Common myeloid progenitor, CD34-positive (primary cell): ENCODE measurements around the gene LSG1.

Source experiments
- CTCF ChIA-PET: fragments of 350-600 bp; sonication (Branson Sonifier 250); formaldehyde crosslinking; loops from one replicate; lab custom pipeline; 2021; ENCODE audit warnings: antibody characterized with exemption; lab: Charles Lee
- POLR2A ChIA-PET: fragments of 350-600 bp; sonication (Branson Sonifier 250); formaldehyde crosslinking; loops from one replicate; lab custom pipeline; 2021; ENCODE audit warnings: antibody characterized with exemption; lab: Charles Lee
- DNase-seq, 3 donors: peaks; one replicate each; pipeline versions ENCODE4 v3.0.0 to v3.0.0-alpha.2; 2013
- H3K27ac ChIP-seq, 2 experiments: 1 replicate in 1 of 2; 2 replicates in 1 of 2; pipeline ENCODE4 v1.7.0; 2013; ENCODE audit warnings: inconsistent platforms in 2 of 2, low read length in 2 of 2, mild to moderate bottlenecking in 2 of 2, low read depth in 1 of 2, moderate library complexity in 1 of 2; ENCODE audit not compliant: severe bottlenecking in 2 of 2, insufficient read depth in 1 of 2, poor library complexity in 1 of 2
- H3K27me3 ChIP-seq, 5 experiments: replicated peaks in 2 of 5; 1 replicate in 3 of 5; 2 replicates in 2 of 5; pipeline versions ENCODE4 v1.6.1 to v1.7.0; 2013; ENCODE audit warnings: low read length in 4 of 5, mild to moderate bottlenecking in 2 of 5, moderate library complexity in 2 of 5, inconsistent platforms in 1 of 5; ENCODE audit not compliant: insufficient read depth in 5 of 5, control insufficient read depth in 4 of 5
- H3K36me3 ChIP-seq, 4 experiments: 1 replicate in 2 of 4; 2 replicates in 2 of 4; pipeline versions ENCODE4 v1.6.1 to v1.7.0; 2013; ENCODE audit warnings: low read length in 3 of 4, control low read depth in 1 of 4, mild to moderate bottlenecking in 1 of 4; ENCODE audit not compliant: control insufficient read depth in 4 of 4, insufficient read depth in 4 of 4
- H3K4me1 ChIP-seq, 4 experiments: 1 replicate in 3 of 4; 2 replicates in 1 of 4; pipeline versions ENCODE4 v1.6.1 to v1.7.1; 2013; ENCODE audit warnings: low read length in 3 of 4, mild to moderate bottlenecking in 3 of 4, control low read depth in 1 of 4, inconsistent platforms in 1 of 4, moderate library complexity in 1 of 4; ENCODE audit not compliant: control insufficient read depth in 4 of 4, insufficient read depth in 4 of 4; ENCODE audit errors: control extremely low read depth in 1 of 4
- H3K4me3 ChIP-seq, 7 experiments: 1 replicate in 4 of 7; 2 replicates in 3 of 7; pipeline versions ENCODE4 v1.5.1 to v1.7.0; 2013; ENCODE audit warnings: mild to moderate bottlenecking in 7 of 7, low read length in 6 of 7, moderate library complexity in 6 of 7, inconsistent platforms in 2 of 7, low read depth in 2 of 7, control low read depth in 1 of 7; ENCODE audit not compliant: insufficient read depth in 4 of 7, control insufficient read depth in 1 of 7; ENCODE audit errors: extremely low read depth in 1 of 7
- H3K9me3 ChIP-seq, 5 experiments: 1 replicate in 4 of 5; 2 replicates in 1 of 5; pipeline versions ENCODE4 v1.6.1 to v1.7.1; 2013; ENCODE audit warnings: low read length in 4 of 5, mild to moderate bottlenecking in 2 of 5, inconsistent platforms in 1 of 5, low read depth in 1 of 5, moderate library complexity in 1 of 5; ENCODE audit not compliant: control insufficient read depth in 4 of 5, insufficient read depth in 2 of 5; ENCODE audit errors: control extremely low read depth in 1 of 5
- WGBS: methylation state at CpG from one replicate; pipeline ENCODE4 v1.1.5; 2013; ENCODE audit not compliant: insufficient coverage; 5-methylcytosine and 5-hydroxymethylcytosine counted together

The LSG1 gene

DNA sequence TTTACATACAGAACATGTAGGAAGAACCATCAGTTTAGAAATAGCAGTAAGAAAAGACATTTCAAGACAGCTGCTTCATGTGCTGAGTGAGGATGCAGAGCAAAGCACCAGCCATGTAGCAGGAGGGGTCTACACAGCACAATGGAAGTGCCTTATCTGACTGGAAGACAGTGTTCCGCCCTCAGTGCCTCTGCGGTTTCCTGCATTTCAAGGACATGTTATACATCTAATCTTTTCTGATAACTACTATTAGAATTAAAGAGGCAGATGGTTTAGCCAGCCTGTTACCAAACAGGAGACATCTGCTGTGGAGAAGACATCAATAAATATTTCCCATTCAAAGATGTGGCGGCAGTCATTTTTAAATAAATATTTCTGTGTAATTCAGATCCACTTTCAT lies 10.6 kb downstream of the LSG1 start:
- CTCF ChIA-PET, result interaction anchor here (0.7 to 7.4 kb wide), 8 partner anchors 10 to 317 kb away, joined by 3 to 43 read pairs (median 4); partner anchors contain the start of genes LSG1 and TMEM44
- peaks cover 21 to 61% (median 47%) of the 10 kb centered on the region in 4 experiments for H3K4me1 ChIP-seq
- peak overlapping the region in 4 of 7 experiments; percentile 1 to 50 (median 45) for H3K4me3 ChIP-seq
- POLR2A ChIA-PET, result interaction anchor here (0.7 to 1.4 kb wide), 4 partner anchors 11 to 455 kb away, joined by 3 to 6 read pairs (median 4); partner anchors contain the start of genes LSG1 and TMEM44
- peak; percentile 67 to 91 (median 81) for DNase-seq
- H3K36me3 ChIP-seq, result peaks cover 12 to 60% (median 20%) of the 10 kb centered on the region in 4 experiments
- no peaks in the 10 kb centered on the region for H3K27me3 ChIP-seq
- no CpG with 5 or more reads among the region's 3 CpGs for WGBS
- H3K27ac ChIP-seq, result peak overlapping the region; percentile 34 to 69
- H3K9me3 ChIP-seq, result no peaks in the 10 kb centered on the region

DNA sequence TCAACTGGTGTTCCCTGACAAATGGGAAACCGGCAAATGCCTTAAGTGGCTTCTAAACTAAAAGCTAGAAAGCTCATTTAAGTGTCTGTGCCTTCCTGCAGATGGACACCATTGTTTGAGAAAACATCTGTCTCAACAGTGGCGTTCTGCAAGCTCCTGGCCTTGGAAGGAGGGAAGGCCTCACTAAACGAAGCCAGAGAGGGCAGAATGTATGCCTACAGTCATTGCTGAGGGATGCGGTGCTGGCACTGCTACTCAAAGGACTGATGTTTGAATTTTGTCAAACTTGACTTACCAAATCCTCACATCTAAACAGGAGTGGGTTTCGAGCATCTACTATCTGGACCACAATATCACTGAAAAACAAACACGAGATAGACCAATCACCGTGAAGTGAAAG lies 12.2 kb downstream of the LSG1 start:
- 88% methylated on average over 3 of the region's 7 CpGs for WGBS
- Histone ChIP-seq H3K9me3 (no peaks in the 10 kb centered on the region), H3K27me3 (no peaks in the 10 kb centered on the region), H3K4me3 (no peak overlapping the region), H3K27ac (no peak overlapping the region), H3K4me1 (peaks cover 21 to 57% (median 45%) of the 10 kb centered on the region in 4 experiments), H3K36me3 (peaks cover 9 to 52% (median 17%) of the 10 kb centered on the region in 4 experiments)
- CTCF ChIA-PET, result interaction anchor here (0.6 to 7.4 kb wide), 3 partner anchors 11 to 21 kb away, joined by 3 to 43 read pairs (median 6); partner anchors contain the start of gene LSG1
- POLR2A ChIA-PET, result no interaction called here
- DNase-seq, result no peak

DNA sequence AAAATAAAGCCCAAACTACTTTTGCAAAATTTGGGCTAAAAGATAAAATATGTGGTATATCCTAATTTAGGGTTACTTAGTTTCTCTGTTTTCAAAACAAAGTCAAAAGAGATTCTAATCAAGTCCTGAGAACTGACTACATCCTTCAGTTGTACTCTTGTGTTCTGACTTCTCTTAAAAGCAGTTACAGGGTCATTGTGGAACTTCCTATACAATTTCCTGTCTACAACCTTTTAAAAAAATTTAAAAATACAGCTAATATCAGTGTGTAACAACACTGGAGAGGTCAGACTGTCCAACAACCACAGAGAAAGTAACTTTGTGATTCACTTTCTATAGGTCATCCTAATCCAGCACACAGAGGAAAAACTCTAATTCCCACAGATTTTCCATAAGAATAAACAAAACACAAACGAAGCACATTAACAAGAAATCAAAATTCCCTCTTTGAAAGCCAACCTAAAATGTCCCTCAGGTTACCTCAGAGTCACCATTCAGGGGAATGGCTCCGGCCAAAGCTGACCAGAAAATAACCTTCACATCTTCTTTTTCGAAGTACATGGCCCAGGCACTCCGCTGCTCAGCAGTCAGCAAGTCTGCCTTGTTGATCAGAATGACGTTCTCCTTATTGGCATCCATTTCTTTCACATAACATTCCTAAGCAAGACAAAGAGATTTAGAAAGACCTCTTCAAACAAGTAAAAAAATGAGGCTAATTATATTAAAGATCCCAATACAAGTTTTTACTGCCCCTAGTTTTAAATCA lies 13.3 kb downstream of the LSG1 start:
- Histone ChIP-seq H3K27me3 (no peaks in the 10 kb centered on the region), H3K9me3 (no peaks in the 10 kb centered on the region), H3K36me3 (peaks cover 13 to 56% (median 18%) of the 10 kb centered on the region in 4 experiments), H3K4me1 (peaks cover 21 to 53% (median 39%) of the 10 kb centered on the region in 4 experiments), H3K4me3 (peak overlapping the region in 1 of 7 experiments; percentile 14), H3K27ac (no peak overlapping the region)
- DNase-seq, result peak in 2 of 3 donors; percentile 14 to 26
- WGBS, result 69% methylated on average over 3 of the region's 5 CpGs
- ChIA-PET CTCF (interaction anchor here (7.4 kb wide), 1 partner anchor 13 kb away, joined by 43 read pairs; the partner anchor contains the start of gene LSG1), POLR2A (no interaction called here)

DNA sequence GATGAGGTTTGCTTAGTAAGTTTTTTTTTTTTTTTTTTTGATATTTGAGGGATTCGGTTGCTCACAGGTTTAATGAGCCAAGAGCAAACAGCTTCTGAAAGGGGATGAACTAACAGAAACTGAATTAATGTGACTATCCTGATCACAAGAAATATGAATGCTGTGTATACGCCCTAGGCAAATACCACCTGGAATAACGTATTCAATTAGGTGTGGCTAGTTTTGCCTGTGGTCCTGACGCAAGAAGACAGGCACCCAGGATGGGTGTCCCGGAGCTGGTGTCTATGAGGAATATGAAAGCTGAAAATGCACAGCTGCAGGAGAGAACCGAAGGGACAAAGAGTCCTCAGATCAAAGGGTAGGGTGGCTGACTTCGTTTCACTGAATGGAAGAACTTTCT lies 14.6 kb downstream of the LSG1 start:
- Histone ChIP-seq H3K27ac (no peak overlapping the region), H3K36me3 (peaks cover 14 to 63% (median 27%) of the 10 kb centered on the region in 4 experiments), H3K27me3 (no peaks in the 10 kb centered on the region), H3K4me3 (no peak overlapping the region), H3K9me3 (no peaks in the 10 kb centered on the region), H3K4me1 (peaks cover 21 to 44% (median 35%) of the 10 kb centered on the region in 4 experiments)
- no peak for DNase-seq
- CTCF ChIA-PET, result interaction anchor here (0.6 to 7.4 kb wide), 2 partner anchors 14 to 180 kb away, joined by 4 to 43 read pairs; partner anchors contain the start of gene LSG1
- POLR2A ChIA-PET, result no interaction called here
- WGBS, result 81% methylated on average over 6 of the region's 7 CpGs

DNA sequence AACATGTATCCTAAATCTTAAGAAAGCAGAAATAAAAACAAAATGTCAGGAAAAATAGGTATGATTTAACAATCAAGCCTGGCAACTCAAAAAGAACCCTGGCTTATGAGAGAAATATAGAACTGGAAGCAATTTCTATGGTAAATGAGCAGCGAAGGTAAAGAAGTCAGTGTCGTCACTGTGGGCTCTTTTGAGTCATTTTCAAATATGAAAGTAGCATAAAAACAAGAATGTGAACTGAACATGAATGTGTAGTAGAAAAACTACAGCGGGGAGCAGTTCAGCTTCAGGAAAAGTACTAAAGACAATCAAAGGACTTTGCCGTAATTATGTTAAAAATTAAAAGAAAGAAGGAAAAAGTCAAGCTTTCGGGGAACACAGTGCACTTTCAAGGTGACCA lies 17.5 kb downstream of the LSG1 start:
- Histone ChIP-seq H3K4me3 (no peak overlapping the region), H3K9me3 (no peaks in the 10 kb centered on the region), H3K4me1 (peaks cover 5 to 16% (median 13%) of the 10 kb centered on the region in 4 experiments), H3K36me3 (peaks cover 31 to 71% (median 44%) of the 10 kb centered on the region in 4 experiments), H3K27ac (no peak overlapping the region), H3K27me3 (no peaks in the 10 kb centered on the region)
- ChIA-PET CTCF (interaction anchor here (1.3 kb wide), 1 partner anchor 15 kb away, joined by 3 read pairs; no protein-coding TSS in a partner anchor), POLR2A (no interaction called here)
- 98% methylated on average over 5 of the region's 5 CpGs for WGBS
- DNase-seq, result no peak

DNA sequence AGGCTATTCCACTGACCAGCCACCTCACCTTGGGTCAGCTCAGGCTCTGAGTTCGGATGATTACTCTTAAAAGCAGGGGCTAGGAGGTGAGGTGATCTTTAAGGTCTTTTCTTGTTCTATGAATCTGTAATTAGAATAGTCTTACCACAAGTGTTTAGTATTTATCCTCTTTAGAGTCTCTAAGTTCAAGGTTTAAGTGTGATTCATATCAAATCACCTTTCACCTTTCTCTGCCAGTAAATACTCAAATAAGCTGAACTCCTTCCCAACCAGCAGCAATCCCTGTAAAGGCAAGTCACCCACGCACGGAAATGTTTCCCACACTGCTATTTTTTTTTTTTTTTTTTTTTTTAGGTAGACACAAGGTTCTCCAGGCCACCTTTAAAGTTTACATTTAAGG lies 24.2 kb downstream of the LSG1 start:
- ChIA-PET POLR2A (no interaction called here), CTCF (interaction anchor here (1.3 to 3.0 kb wide), 5 partner anchors 8 to 35 kb away, joined by 3 to 13 read pairs (median 5); partner anchors contain the start of gene LSG1)
- DNase-seq, result no peak
- Histone ChIP-seq H3K27me3 (no peaks in the 10 kb centered on the region), H3K4me3 (no peak overlapping the region), H3K36me3 (peaks cover 43 to 84% (median 62%) of the 10 kb centered on the region in 4 experiments), H3K9me3 (no peaks in the 10 kb centered on the region), H3K4me1 (no peaks in the 10 kb centered on the region), H3K27ac (no peak overlapping the region)
- no CpG with 5 or more reads among the region's 3 CpGs for WGBS
